GM06990 (cell line): ENCODE measurements around the gene PWWP2B.

Experiments used
- DNase-seq: peaks from one replicate; pipeline ENCODE4 v3.0.0-alpha.2; 2011; ENCODE audit not compliant: insufficient read length; ENCODE audit errors: extremely low read depth
- H3K27me3 ChIP-seq: replicated peaks from 2 replicates; pipeline ENCODE4 v1.6.0; 2011; ENCODE audit warnings: low read length; ENCODE audit not compliant: control insufficient read depth, insufficient read depth
- H3K36me3 ChIP-seq: 2 replicates; pipeline ENCODE4 v1.5.1; 2011; ENCODE audit warnings: low read length; ENCODE audit not compliant: control insufficient read depth, insufficient read depth
- H3K4me3 ChIP-seq: replicated peaks from 2 replicates; pipeline ENCODE4 v1.5.1; 2011; ENCODE audit warnings: low read depth, mild to moderate bottlenecking, control low read depth, low read length
- CTCF ChIP-seq: IDR thresholded peaks from 2 replicates; pipeline ENCODE4 v1.5.1; 2011; ENCODE audit warnings: low read length, control low read depth, mild to moderate bottlenecking, inconsistent platforms; ENCODE audit not compliant: insufficient read depth, poor library complexity, severe bottlenecking

The PWWP2B gene

DNA sequence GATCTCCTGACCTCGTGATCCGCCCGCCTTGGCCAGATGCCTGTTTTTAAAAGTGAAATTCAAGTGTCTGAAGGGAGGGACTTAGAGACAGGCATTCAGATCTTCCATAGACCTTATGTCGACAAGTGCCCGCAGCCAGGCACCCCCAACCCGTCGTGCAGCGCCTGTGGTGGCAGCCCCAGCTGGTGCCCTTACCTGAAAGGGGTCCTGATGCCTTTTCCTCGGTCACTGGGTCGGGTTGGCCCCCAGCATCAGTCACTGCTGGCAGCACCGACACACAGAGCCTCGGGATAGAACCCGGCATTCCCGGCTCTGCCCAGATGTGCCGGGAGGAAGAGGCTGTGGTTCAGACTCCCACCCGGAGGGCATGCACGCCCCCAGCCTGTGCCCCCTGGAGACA lies 41.7 kb upstream of the PWWP2B start:
- no peaks in the 10 kb centered on the region for H3K27me3 ChIP-seq
- no peak for TF ChIP-seq CTCF
- no peak for DNase-seq
- no peaks in the 10 kb centered on the region for H3K36me3 ChIP-seq
- H3K4me3 ChIP-seq: no peak overlapping the region

DNA sequence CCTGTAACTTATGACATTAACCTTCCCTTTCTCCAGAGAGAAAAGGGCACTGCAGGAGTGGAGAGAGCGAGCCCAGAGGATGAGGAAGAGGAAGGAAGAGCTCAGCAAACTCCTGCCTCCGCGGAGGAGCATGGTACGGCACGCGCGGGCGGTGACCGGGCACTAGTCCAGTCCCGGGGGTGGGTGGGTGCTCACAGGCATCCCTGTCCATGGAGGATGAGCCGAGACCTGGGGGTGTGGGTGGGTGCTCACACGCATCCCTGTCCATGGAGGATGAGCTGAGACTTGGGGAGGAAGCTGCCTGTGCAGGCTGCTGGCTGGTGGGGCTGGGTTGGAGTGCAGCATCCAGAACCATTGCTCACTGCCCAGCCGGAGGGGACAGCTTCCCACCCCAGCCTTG lies 41.2 kb upstream of the PWWP2B start:
- Histone ChIP-seq H3K4me3 (no peak overlapping the region), H3K36me3 (no peaks in the 10 kb centered on the region), H3K27me3 (no peaks in the 10 kb centered on the region)
- DNase-seq: no peak
- no peak for TF ChIP-seq CTCF

- Histone ChIP-seq H3K4me3 (no peak overlapping the region), H3K27me3 (no peaks in the 10 kb centered on the region), H3K36me3 (no peaks in the 10 kb centered on the region)
- no peak for DNase-seq
- no peak for TF ChIP-seq CTCF
Observed at GRCh38 chr10:132356621-132357195, 40.3 kb upstream of the PWWP2B start.

DNA sequence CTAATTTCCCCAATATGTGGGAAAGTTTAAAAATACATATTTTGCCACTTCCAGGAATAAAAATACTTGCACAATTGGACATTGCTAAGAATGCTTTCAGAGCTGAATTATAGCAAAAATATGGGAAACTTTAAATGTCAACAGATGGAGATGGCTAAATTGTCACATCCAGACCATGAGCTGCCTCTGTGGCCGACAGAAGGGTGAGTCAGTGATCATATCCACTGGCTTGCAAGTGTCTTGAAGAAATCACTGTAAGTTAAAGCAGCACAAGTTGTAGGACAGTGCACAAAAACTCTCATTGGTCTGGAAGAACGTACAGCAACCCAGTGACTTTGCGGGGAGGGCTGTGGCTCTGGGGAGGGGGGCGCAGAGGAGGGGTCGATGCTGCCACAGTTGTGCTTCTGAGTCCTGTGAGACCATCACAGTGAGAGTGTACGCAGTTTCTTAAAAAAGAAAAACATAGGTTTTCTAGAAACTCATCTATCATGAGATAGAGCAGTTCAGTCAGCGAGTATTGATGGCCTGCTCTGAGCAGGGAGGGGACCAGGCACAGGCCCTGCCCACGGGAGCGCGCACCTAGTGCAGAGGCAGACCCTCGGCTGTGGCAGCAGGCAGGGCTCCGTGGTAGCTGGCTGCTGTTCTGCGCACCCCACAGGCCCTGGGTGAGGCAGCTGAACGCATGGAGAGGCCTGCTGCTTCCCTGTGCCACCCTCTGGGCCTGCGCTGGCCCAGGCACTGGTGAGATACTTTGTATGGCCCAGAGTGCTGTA lies 39.5 kb upstream of the PWWP2B start:
- no peaks in the 10 kb centered on the region for H3K36me3 ChIP-seq
- no peaks in the 10 kb centered on the region for H3K27me3 ChIP-seq
- DNase-seq: no peak
- no peak for TF ChIP-seq CTCF
- H3K4me3 ChIP-seq: no peak overlapping the region

- no peak overlapping the region for H3K4me3 ChIP-seq
- no peak for DNase-seq
- no peak for TF ChIP-seq CTCF
- H3K27me3 ChIP-seq: no peaks in the 10 kb centered on the region
- H3K36me3 ChIP-seq: no peaks in the 10 kb centered on the region
Observed at GRCh38 chr10:132359305-132360040, 37.5 kb upstream of the PWWP2B start.
